ENCODE measurements around the gene RFC4.

- TF ChIP-seq, protein P1, sequence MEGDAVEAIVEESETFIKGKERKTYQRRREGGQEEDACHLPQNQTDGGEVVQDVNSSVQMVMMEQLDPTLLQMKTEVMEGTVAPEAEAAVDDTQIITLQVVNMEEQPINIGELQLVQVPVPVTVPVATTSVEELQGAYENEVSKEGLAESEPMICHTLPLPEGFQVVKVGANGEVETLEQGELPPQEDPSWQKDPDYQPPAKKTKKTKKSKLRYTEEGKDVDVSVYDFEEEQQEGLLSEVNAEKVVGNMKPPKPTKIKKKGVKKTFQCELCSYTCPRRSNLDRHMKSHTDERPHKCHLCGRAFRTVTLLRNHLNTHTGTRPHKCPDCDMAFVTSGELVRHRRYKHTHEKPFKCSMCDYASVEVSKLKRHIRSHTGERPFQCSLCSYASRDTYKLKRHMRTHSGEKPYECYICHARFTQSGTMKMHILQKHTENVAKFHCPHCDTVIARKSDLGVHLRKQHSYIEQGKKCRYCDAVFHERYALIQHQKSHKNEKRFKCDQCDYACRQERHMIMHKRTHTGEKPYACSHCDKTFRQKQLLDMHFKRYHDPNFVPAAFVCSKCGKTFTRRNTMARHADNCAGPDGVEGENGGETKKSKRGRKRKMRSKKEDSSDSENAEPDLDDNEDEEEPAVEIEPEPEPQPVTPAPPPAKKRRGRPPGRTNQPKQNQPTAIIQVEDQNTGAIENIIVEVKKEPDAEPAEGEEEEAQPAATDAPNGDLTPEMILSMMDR (IDR thresholded peaks at IDR 0.05) = no peak
- TF ChIP-seq POLR2AphosphoS5 (IDR thresholded peaks at IDR 0.05) = peak; percentile 95 to 99 (median 98)
- peak in 2 of 4 donors; percentile 8 to 27 for TF ChIP-seq EP300 (IDR thresholded peaks at IDR 0.05)
Measured at GRCh38 chr3:186783058-186783730, 23.1 kb downstream of the RFC4 start, which contains the start of gene EIF4A2.
